ENCODE results near the gene MATN1.

MATN1 gene

DNA sequence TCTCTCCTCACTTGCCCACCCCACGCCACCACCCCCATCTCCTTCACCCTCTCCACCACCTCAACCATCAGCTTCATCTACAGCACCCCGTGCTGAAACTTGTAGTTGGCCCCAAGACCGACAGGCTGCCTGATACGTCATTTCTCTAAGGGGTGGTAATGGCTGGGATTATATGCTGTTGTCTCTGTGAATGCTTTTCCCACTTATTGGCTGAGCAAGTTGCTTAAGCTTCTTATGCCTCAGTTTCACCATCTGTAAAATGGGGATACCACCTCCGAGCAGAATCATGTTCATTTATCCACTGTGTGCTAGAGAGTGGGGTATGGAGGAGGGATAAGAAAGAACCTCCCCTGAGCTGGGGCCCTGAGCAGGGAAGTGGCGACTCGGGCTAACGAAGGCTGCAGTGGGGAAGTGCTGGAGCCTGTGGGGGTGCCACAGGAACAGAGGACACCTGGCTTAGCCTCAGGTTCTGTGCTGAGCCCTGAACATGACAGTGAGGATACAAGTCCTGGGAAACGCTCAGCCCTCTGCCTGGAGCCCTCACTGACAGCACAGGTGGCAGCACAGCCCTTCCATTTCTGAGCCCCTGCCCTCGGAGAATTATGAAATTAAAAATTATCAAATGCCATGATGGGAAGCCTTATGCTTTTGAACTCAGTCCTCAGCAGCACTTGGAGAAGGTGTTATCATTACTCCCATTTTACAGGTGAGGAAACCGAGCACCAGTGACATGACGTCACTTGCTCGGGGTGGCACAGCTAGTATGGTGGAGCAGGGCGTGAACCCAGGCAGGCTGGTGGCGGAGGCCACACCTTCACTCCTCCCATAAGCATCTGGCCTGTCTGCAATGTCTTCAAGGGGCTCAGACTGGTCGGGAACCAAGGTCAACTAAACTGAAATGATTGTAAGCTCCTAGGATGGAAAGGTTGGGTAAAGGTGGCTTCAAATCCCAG, 2.8 kb downstream of the MATN1 start:
- Histone ChIP-seq H3K27me3 (ENCODE audit: control insufficient read depth, insufficient read depth, low read length) (no peaks in the 10 kb centered on the region), H3K27ac (ENCODE audit: low read depth, low read length) (no peak overlapping the region), H3K9me3 (ENCODE audit: control insufficient read depth, insufficient read depth, low read length) (no peaks in the 10 kb centered on the region; the same call in 1 of the 2 replicates), H3K36me3 (ENCODE audit: control insufficient read depth, insufficient read depth, low read length) (no peaks in the 10 kb centered on the region), H3K4me1 (ENCODE audit: control insufficient read depth, insufficient read depth, low read length) (no peaks in the 10 kb centered on the region; the same call in 1 of the 2 replicates), H3K4me3 (ENCODE audit: low read depth, low read length) (no peak overlapping the region), H3K9ac (ENCODE audit: low read depth, low read length) (no peak overlapping the region)

DNA sequence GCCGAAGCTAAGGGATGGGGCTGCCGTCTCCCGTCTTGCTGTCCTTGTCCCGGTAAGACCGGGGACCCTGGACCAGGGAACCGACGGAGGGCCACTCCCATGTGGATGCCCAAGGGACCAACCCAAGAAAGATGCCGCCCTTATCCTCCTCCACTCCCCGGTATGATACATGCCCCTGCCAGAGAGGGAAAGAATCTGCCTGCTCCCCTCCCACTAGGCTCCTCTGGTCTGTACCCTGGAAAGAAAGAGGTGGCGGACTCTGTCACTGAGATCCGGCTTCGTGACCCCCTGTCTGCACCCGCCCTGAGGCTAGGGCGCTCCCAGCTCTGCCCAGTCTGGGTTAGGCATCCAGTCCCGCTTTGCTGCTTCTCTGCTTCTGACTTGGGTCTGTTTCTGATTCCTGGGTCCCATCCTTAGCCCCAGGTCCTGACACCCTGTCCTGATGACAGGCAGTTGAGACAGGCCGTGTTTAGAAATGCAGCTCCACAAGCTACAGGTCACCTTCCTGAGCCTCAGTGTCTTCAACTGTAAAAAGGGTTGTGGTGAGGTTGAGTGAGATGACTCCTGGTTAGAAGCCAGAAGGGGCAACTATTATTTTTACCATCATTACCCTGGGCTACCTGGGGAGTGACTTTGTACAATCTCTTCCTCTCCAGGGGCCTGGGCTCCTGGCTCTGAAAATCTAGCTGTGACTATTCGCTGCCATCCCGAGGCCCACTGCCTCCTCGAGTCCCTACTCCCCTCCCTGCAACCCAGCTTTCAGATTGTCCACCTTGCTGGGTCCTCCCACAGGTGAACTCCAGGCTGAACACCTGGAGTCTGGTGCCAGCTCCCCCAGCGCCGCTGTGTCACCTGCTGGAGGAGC, 3.7 kb downstream of the MATN1 start:
- Histone ChIP-seq H3K27ac (ENCODE audit: low read depth, low read length) (no peak overlapping the region), H3K36me3 (ENCODE audit: control insufficient read depth, insufficient read depth, low read length) (no peaks in the 10 kb centered on the region), H3K9me3 (ENCODE audit: control insufficient read depth, insufficient read depth, low read length) (peaks cover 3% of the 10 kb centered on the region; the same call in 1 of the 2 replicates), H3K9ac (ENCODE audit: low read depth, low read length) (no peak overlapping the region), H3K4me3 (ENCODE audit: low read depth, low read length) (no peak overlapping the region), H3K27me3 (ENCODE audit: control insufficient read depth, insufficient read depth, low read length) (no peaks in the 10 kb centered on the region), H3K4me1 (ENCODE audit: control insufficient read depth, insufficient read depth, low read length) (no peaks in the 10 kb centered on the region; the same call in 1 of the 2 replicates)

DNA sequence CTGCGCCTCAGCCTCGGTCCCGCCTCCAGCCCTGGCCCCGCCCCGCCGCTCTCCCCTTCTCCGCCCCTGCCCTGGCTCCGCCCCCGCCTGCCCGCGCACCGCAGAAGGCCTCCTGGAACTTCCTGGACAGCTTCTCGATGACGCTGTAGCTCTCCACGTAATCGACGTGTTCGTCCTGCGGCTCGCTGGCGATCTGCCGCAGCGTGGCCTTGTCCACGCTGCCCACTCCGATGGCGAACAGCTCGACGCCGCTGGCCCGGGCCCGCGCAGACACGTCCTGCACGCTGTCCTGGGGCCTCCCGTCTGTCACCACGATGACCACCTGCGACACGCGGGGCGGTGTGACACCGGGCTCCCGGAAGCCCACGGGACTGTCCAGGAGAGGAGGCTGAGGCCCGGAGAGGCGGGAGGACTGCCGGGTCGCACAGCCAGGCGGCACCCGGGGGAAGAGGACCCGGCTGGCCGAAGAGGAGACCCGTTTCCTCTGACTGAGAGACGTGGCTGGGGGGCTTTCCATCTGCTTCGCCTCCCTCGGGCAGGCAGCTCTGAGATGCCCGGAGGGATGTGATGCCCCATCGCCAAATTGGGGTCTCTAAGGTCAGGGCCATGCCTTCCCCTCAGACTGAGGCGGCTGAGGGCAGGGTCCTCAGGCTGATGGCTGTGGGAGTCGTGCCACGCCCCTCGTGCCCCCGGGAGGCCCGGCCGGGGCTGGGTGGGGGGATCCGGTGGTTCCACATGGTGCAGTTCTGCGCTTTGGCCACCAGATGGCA, 4.6 kb downstream of the MATN1 start:
- peak overlapping the region; percentile 57 for H3K27ac ChIP-seq (ENCODE audit: low read depth, low read length)
- no peaks in the 10 kb centered on the region for H3K27me3 ChIP-seq (ENCODE audit: control insufficient read depth, insufficient read depth, low read length)
- peak overlapping the region; percentile 82 for H3K4me3 ChIP-seq (ENCODE audit: low read depth, low read length)
- H3K4me1 ChIP-seq (ENCODE audit: control insufficient read depth, insufficient read depth, low read length), result no peaks in the 10 kb centered on the region; the same call in 1 of the 2 replicates
- H3K9me3 ChIP-seq (ENCODE audit: control insufficient read depth, insufficient read depth, low read length), result peaks cover 3% of the 10 kb centered on the region; the same call in 1 of the 2 replicates
- H3K36me3 ChIP-seq (ENCODE audit: control insufficient read depth, insufficient read depth, low read length), result no peaks in the 10 kb centered on the region
- no peak overlapping the region for H3K9ac ChIP-seq (ENCODE audit: low read depth, low read length)

DNA sequence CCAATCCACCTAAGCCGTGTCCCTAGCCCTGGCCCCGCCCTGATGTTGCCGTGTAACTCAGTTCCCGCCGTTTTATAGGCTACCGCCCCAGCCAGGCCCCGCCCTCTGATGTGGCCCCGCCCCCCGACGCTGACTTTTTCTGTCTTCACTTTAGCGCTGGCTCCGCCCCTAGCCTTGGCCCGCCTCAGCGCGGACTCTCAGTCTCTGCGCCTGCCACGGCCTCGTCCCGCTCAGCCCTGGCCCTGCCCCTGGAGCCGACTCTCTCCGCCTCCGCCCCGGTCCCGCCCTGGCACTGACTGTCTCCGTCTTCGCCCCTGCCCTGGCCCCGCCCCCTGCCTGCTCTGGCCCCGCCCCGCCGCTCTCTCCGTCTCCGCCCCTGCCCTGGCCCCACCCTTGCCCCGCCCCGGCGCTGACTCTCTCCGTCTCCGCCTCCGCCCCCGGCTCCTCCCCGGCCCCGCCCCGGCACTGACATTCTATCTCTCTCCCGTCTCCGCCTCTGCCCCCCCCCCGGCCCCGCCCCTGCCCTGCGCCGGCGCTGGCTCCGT, 5.2 kb downstream of the MATN1 start:
- H3K27ac ChIP-seq (ENCODE audit: low read depth, low read length), result peak overlapping the region; percentile 61
- H3K9me3 ChIP-seq (ENCODE audit: control insufficient read depth, insufficient read depth, low read length), result peaks cover 3% of the 10 kb centered on the region; the same call in 1 of the 2 replicates
- H3K9ac ChIP-seq (ENCODE audit: low read depth, low read length), result no peak overlapping the region
- peak overlapping the region; percentile 65; the same call in 1 of the 2 replicates for H3K4me3 ChIP-seq (ENCODE audit: low read depth, low read length)
- no peaks in the 10 kb centered on the region for H3K27me3 ChIP-seq (ENCODE audit: control insufficient read depth, insufficient read depth, low read length)
- no peaks in the 10 kb centered on the region for H3K36me3 ChIP-seq (ENCODE audit: control insufficient read depth, insufficient read depth, low read length)
- H3K4me1 ChIP-seq (ENCODE audit: control insufficient read depth, insufficient read depth, low read length), result no peaks in the 10 kb centered on the region

DNA sequence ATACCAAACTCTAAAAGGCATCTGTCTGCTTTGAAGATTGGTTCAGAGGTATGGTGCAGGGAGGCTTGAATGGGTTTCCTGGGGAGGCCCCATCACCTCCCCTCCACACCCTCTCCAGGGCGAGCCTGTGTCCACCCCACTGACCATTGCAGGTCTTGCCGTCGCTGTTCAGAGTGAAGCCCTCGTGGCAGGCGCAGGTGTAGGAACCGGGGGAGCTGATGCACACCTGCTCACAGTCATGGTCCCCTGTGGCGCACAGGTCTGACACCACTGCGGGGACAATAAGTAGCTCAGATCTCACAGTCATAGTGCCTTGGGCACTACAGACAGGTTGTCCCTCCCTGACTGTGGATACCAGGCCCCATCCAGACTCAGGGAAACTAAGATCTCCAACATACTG, 6.7 kb downstream of the MATN1 start:
- Histone ChIP-seq H3K9ac (ENCODE audit: low read depth, low read length) (no peak overlapping the region), H3K9me3 (ENCODE audit: control insufficient read depth, insufficient read depth, low read length) (peaks cover 3% of the 10 kb centered on the region; the same call in 1 of the 2 replicates), H3K27ac (ENCODE audit: low read depth, low read length) (no peak overlapping the region), H3K4me1 (ENCODE audit: control insufficient read depth, insufficient read depth, low read length) (no peaks in the 10 kb centered on the region), H3K4me3 (ENCODE audit: low read depth, low read length) (no peak overlapping the region), H3K36me3 (ENCODE audit: control insufficient read depth, insufficient read depth, low read length) (no peaks in the 10 kb centered on the region), H3K27me3 (ENCODE audit: control insufficient read depth, insufficient read depth, low read length) (no peaks in the 10 kb centered on the region)

DNA sequence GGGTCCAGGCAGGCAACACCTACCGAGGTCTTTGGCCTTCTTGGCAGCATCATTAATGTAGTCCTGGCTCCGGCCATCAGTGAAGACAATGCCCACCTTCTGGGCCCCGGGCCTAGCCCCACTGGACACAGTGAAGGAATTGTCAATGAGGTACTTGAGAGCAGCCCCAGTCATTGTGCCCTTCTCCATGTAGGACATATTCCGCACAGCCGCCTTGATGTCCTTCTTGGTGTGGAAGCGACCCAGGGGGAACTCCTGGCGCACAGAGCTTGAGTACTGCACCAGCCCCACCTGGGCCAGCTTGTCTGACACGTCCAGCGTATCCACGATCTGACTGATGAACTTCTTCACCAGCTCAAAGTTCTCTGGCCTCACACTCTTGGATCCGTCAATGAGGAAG, 7.5 kb downstream of the MATN1 start:
- Histone ChIP-seq H3K36me3 (ENCODE audit: control insufficient read depth, insufficient read depth, low read length) (no peaks in the 10 kb centered on the region), H3K4me3 (ENCODE audit: low read depth, low read length) (no peak overlapping the region), H3K27me3 (ENCODE audit: control insufficient read depth, insufficient read depth, low read length) (no peaks in the 10 kb centered on the region), H3K9ac (ENCODE audit: low read depth, low read length) (no peak overlapping the region), H3K4me1 (ENCODE audit: control insufficient read depth, insufficient read depth, low read length) (no peaks in the 10 kb centered on the region), H3K9me3 (ENCODE audit: control insufficient read depth, insufficient read depth, low read length) (peaks cover 3% of the 10 kb centered on the region; the same call in 1 of the 2 replicates), H3K27ac (ENCODE audit: low read depth, low read length) (no peak overlapping the region)

DNA sequence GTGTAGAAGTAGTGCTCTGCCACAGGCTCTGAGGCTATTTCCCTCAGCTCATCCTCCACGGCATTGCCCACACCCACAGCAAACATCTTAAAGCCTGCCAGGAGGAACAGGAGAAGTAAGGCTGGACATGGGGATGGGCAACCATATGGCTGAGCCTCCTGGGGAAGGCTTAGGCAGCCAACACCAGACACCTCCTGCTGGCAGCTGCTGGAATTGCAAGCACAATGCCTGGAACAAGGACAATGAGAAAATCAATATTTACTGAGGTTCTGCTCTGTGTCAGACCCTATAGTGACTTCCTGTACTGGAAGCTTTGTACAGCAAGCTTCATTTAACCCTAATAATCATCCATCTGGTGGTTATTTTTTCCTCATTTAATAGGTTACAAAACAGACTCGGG, 8.2 kb downstream of the MATN1 start:
- Histone ChIP-seq H3K27me3 (ENCODE audit: control insufficient read depth, insufficient read depth, low read length) (no peaks in the 10 kb centered on the region), H3K4me1 (ENCODE audit: control insufficient read depth, insufficient read depth, low read length) (no peaks in the 10 kb centered on the region), H3K36me3 (ENCODE audit: control insufficient read depth, insufficient read depth, low read length) (no peaks in the 10 kb centered on the region), H3K27ac (ENCODE audit: low read depth, low read length) (no peak overlapping the region), H3K9ac (ENCODE audit: low read depth, low read length) (no peak overlapping the region), H3K4me3 (ENCODE audit: low read depth, low read length) (no peak overlapping the region), H3K9me3 (ENCODE audit: control insufficient read depth, insufficient read depth, low read length) (peaks cover 3% of the 10 kb centered on the region; the same call in 1 of the 2 replicates)

DNA sequence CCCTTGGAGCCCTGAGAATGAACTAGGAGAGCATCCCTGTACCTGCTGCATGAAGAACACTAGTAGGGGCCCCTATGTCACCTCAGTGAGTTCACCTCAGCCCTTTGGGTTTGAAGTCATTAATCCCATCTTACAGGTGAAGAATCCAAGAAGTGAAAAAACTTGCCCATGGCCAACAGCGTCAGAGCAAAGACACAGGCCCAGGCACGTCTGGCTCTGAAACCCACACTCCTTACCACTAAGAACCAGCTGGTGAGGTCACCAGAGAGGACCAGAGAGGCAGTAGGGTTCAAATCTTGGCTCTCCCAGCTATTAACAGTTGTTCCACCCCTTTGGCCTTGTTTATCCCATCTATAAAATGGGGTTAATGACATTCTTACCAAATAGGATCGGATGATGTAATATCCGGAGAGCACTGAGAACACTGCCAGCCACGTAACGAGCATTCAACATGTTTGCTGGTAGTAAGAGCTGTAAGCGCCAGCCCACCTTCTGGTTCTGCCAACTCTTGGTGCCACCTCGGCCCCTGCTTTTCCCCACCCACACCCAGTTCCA, 8.8 kb downstream of the MATN1 start:
- Histone ChIP-seq H3K9ac (ENCODE audit: low read depth, low read length) (no peak overlapping the region), H3K27me3 (ENCODE audit: control insufficient read depth, insufficient read depth, low read length) (no peaks in the 10 kb centered on the region), H3K27ac (ENCODE audit: low read depth, low read length) (no peak overlapping the region), H3K9me3 (ENCODE audit: control insufficient read depth, insufficient read depth, low read length) (peaks cover 3% of the 10 kb centered on the region; the same call in 1 of the 2 replicates), H3K4me3 (ENCODE audit: low read depth, low read length) (no peak overlapping the region), H3K36me3 (ENCODE audit: control insufficient read depth, insufficient read depth, low read length) (no peaks in the 10 kb centered on the region), H3K4me1 (ENCODE audit: control insufficient read depth, insufficient read depth, low read length) (no peaks in the 10 kb centered on the region)

DNA sequence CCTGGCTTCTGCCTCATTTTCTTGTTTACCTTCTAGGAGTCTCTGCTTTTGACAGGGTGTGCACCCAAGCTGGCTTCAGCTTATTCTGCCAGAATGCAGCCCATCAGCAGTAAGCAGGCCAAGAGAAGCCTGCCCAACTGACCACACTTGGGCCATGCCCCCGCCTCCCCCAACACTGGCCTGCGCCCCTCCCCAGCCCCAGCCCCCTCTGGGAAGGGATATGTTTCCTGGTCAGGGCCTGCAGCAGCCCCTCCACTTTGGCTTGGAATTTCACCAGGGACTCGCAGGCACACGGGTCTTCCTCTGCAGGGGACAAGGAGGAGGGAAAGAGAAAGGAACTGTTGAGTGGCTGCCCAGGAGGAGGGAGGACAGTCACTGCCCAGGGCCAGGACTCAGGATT, 9.4 kb downstream of the MATN1 start:
- no peaks in the 10 kb centered on the region for H3K4me1 ChIP-seq (ENCODE audit: control insufficient read depth, insufficient read depth, low read length)
- no peaks in the 10 kb centered on the region for H3K27me3 ChIP-seq (ENCODE audit: control insufficient read depth, insufficient read depth, low read length)
- no peak overlapping the region for H3K4me3 ChIP-seq (ENCODE audit: low read depth, low read length)
- H3K36me3 ChIP-seq (ENCODE audit: control insufficient read depth, insufficient read depth, low read length), result no peaks in the 10 kb centered on the region
- no peak overlapping the region for H3K27ac ChIP-seq (ENCODE audit: low read depth, low read length)
- H3K9me3 ChIP-seq (ENCODE audit: control insufficient read depth, insufficient read depth, low read length), result peaks cover 3% of the 10 kb centered on the region; the same call in 1 of the 2 replicates
- H3K9ac ChIP-seq (ENCODE audit: low read depth, low read length), result no peak overlapping the region

DNA sequence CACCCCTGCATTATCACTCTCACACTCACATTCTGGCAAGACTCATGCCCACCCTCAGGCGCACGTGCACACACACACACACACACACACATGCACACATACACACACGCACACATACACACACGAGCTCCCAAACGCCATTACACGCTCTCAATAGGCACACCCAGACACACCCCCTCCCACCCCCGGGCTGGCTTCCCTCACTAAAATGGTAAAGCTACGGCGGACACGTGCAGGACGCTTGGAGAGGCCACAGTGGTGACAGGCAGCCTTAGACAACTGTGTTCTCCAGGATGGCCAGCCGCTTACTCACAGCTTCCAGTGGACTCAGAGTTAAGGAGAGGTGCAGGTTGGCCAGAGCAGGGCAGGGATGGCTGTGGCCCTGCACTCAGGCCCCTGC, 10.1 kb downstream of the MATN1 start:
- Histone ChIP-seq H3K27ac (ENCODE audit: low read depth, low read length) (no peak overlapping the region), H3K27me3 (ENCODE audit: control insufficient read depth, insufficient read depth, low read length) (no peaks in the 10 kb centered on the region), H3K4me3 (ENCODE audit: low read depth, low read length) (no peak overlapping the region), H3K9ac (ENCODE audit: low read depth, low read length) (no peak overlapping the region), H3K4me1 (ENCODE audit: control insufficient read depth, insufficient read depth, low read length) (no peaks in the 10 kb centered on the region), H3K9me3 (ENCODE audit: control insufficient read depth, insufficient read depth, low read length) (peaks cover 3% of the 10 kb centered on the region; the same call in 1 of the 2 replicates), H3K36me3 (ENCODE audit: control insufficient read depth, insufficient read depth, low read length) (no peaks in the 10 kb centered on the region)
